Tongue (tissue), 2 donors: ENCODE measurements around the gene ATP9A. TPM values are rescaled to one million over a fixed set of nuclear protein-coding genes. Genes with fewer than 3 reads are reported as not detected.
"Not testable (repeated sequence)": the region's sequence is repeated elsewhere in the genome, so short reads cannot be mapped to it uniquely, and the experiment has no call there.

Experiments used
- DNase-seq: peaks from one replicate; pipeline ENCODE4 v3.0.0-alpha.2; 2015
- total RNA-seq: library from RNA; depleted of rRNA; stranded (reverse); fragments of >200 nt; gene quantifications from one replicate; pipeline ENCODE4 v1.2.3, GENCODE V29; 2014

Gene ATP9A
- total RNA-seq, 1 donor from 2014 or later: 95.1 TPM

GRCh38 chr20:51725584-51726176 lies 42.5 kb downstream of the ATP9A start:
- no peak for DNase-seq

- DNase-seq: not testable (repeated sequence)
Observed at GRCh38 chr20:51723026-51723425, 45.2 kb downstream of the ATP9A start.

- not testable (repeated sequence) for DNase-seq
Observed at GRCh38 chr20:51722246-51722645, 45.9 kb downstream of the ATP9A start.

GRCh38 chr20:51720854-51721253 lies 47.3 kb downstream of the ATP9A start:
- DNase-seq: no peak

- no peak for DNase-seq
Observed at GRCh38 chr20:51720384-51720783, 47.8 kb downstream of the ATP9A start.

GRCh38 chr20:51715856-51716185 lies 52.4 kb downstream of the ATP9A start:
- no peak for DNase-seq

GRCh38 chr20:51715163-51715855 lies 52.9 kb downstream of the ATP9A start:
- DNase-seq: peak; percentile 44

GRCh38 chr20:51713213-51713598 lies 55.0 kb downstream of the ATP9A start:
- DNase-seq: no peak

GRCh38 chr20:51712501-51713212 lies 55.5 kb downstream of the ATP9A start:
- peak; percentile 62 for DNase-seq

GRCh38 chr20:51711426-51711825 lies 56.8 kb downstream of the ATP9A start:
- DNase-seq: no peak

GRCh38 chr20:51710361-51710894 lies 57.8 kb downstream of the ATP9A start:
- DNase-seq: no peak

GRCh38 chr20:51705400-51705799 lies 62.8 kb downstream of the ATP9A start:
- no peak for DNase-seq

- DNase-seq: no peak
Observed at GRCh38 chr20:51703400-51704287, 64.5 kb downstream of the ATP9A start.

GRCh38 chr20:51702556-51702955 lies 65.6 kb downstream of the ATP9A start:
- no peak for DNase-seq

- DNase-seq: peak; percentile 60
Observed at GRCh38 chr20:51700809-51701285, 67.3 kb downstream of the ATP9A start.

- DNase-seq: no peak
Observed at GRCh38 chr20:51698252-51698651, 69.9 kb downstream of the ATP9A start.

- no peak for DNase-seq
Observed at GRCh38 chr20:51697096-51697826, 70.9 kb downstream of the ATP9A start.

GRCh38 chr20:51696304-51697071 lies 71.7 kb downstream of the ATP9A start:
- DNase-seq: peak; percentile 75

GRCh38 chr20:51695574-51696303 lies 72.5 kb downstream of the ATP9A start:
- DNase-seq: peak; percentile 47
